CD14-positive monocyte (primary cell): ENCODE measurements around the gene IFNA1. TPM values are rescaled to one million over a fixed set of nuclear protein-coding genes. Genes with fewer than 3 reads are reported as not detected.

Experiments
- DNase-seq, 3 donors: peaks; one replicate each; pipeline ENCODE4 v3.0.0-alpha.2; 2011 to 2022
- H2AFZ ChIP-seq: 2 replicates; pipeline ENCODE4 v1.6.0; 2012; ENCODE audit warnings: mild to moderate bottlenecking, low read depth, low read length, inconsistent platforms; ENCODE audit not compliant: insufficient read depth, poor library complexity, severe bottlenecking
- H3K27ac ChIP-seq, 2 donors: 1 replicate in 1 of 2; 2 replicates in 1 of 2; pipeline ENCODE4 v1.5.1; 2012 to 2013; ENCODE audit warnings: low read length in 2 of 2, control low read depth in 1 of 2, inconsistent platforms in 1 of 2, low read depth in 1 of 2, mild to moderate bottlenecking in 1 of 2
- H3K27me3 ChIP-seq, 2 donors: one replicate each; pipeline versions ENCODE4 v1.6.0 to v1.6.1; 2011 to 2013; ENCODE audit warnings: low read length in 2 of 2; ENCODE audit not compliant: control insufficient read depth in 2 of 2, insufficient read depth in 2 of 2
- H3K36me3 ChIP-seq, 2 donors: replicated peaks in 1 of 2; 1 replicate in 1 of 2; 2 replicates in 1 of 2; pipeline versions ENCODE4 v1.5.1 to v1.6.1; 2012 to 2013; ENCODE audit warnings: low read length in 2 of 2, control low read depth in 1 of 2, inconsistent platforms in 1 of 2, mild to moderate bottlenecking in 1 of 2; ENCODE audit not compliant: insufficient read depth in 2 of 2, control insufficient read depth in 1 of 2
- H3K4me1 ChIP-seq, 2 donors: 1 replicate in 1 of 2; 2 replicates in 1 of 2; pipeline versions ENCODE4 v1.5.1 to v1.6.1; 2012 to 2013; ENCODE audit warnings: low read length in 2 of 2, control low read depth in 1 of 2, inconsistent platforms in 1 of 2, mild to moderate bottlenecking in 1 of 2, moderate library complexity in 1 of 2; ENCODE audit not compliant: insufficient read depth in 2 of 2, control insufficient read depth in 1 of 2
- H3K4me2 ChIP-seq: replicated peaks from 2 replicates; pipeline ENCODE3; 2012; ENCODE audit warnings: low read length, moderate library complexity, mild to moderate bottlenecking; ENCODE audit not compliant: poor library complexity, severe bottlenecking; ENCODE audit errors: extremely low read depth
- H3K4me3 ChIP-seq, 3 experiments: fragments of 200-600 bp in 1 of 3; sonication (generic) in 1 of 3; replicated peaks in 1 of 3; 1 replicate in 2 of 3; 2 replicates in 1 of 3; pipeline ENCODE4 v1.5.1; 2011 to 2013; ENCODE audit warnings: low read length in 3 of 3, mild to moderate bottlenecking in 3 of 3, control low read depth in 2 of 3, low read depth in 2 of 3, inconsistent platforms in 1 of 3, moderate library complexity in 1 of 3
- H3K79me2 ChIP-seq: 2 replicates; pipeline ENCODE4 v1.6.0; 2012; ENCODE audit warnings: mild to moderate bottlenecking, control low read depth, inconsistent platforms, low read length, moderate library complexity; ENCODE audit not compliant: insufficient read depth
- H3K9ac ChIP-seq: 2 replicates; pipeline ENCODE4 v1.6.0; 2017; ENCODE audit warnings: low read length, mild to moderate bottlenecking; ENCODE audit not compliant: insufficient read depth, poor library complexity, severe bottlenecking
- H3K9me3 ChIP-seq, 2 donors: replicated peaks in 1 of 2; 1 replicate in 1 of 2; 2 replicates in 1 of 2; pipeline versions ENCODE4 v1.5.1 to v1.6.1; 2012 to 2013; ENCODE audit warnings: low read length in 2 of 2, control low read depth in 1 of 2; ENCODE audit not compliant: control insufficient read depth in 1 of 2, insufficient read depth in 1 of 2
- H4K20me1 ChIP-seq: 2 replicates; pipeline ENCODE4 v1.6.0; 2012; ENCODE audit warnings: mild to moderate bottlenecking, low read length, control low read depth, moderate library complexity; ENCODE audit not compliant: insufficient read depth
- H3K27ac Mint-ChIP-seq, 7 donors: one replicate each; pipeline ENCODE4 v1.8.0; 2020; ENCODE audit warnings: mild to moderate bottlenecking in 7 of 7, mixed read lengths in 7 of 7, moderate library complexity in 6 of 7, inconsistent platforms in 2 of 7
- H3K27me3 Mint-ChIP-seq, 3 donors: one replicate each; pipeline ENCODE4 v1.8.0; 2021 to 2022; ENCODE audit warnings: low read depth in 3 of 3, mild to moderate bottlenecking in 3 of 3, mixed read lengths in 3 of 3, moderate library complexity in 3 of 3, inconsistent platforms in 1 of 3
- H3K36me3 Mint-ChIP-seq, 2 donors: one replicate each; pipeline ENCODE4 v1.8.0; 2020; ENCODE audit warnings: mixed read lengths in 2 of 2, inconsistent platforms in 1 of 2, mild to moderate bottlenecking in 1 of 2
- H3K4me1 Mint-ChIP-seq: one replicate; pipeline ENCODE4 v1.8.0; 2020; ENCODE audit warnings: mild to moderate bottlenecking, mixed read lengths
- H3K4me3 Mint-ChIP-seq, 2 donors: one replicate each; pipeline ENCODE4 v1.8.0; 2020; ENCODE audit warnings: mild to moderate bottlenecking in 2 of 2, mixed read lengths in 2 of 2, moderate library complexity in 1 of 2
- H3K9me3 Mint-ChIP-seq, 7 donors: one replicate each; pipeline ENCODE4 v1.8.0; 2020 to 2022; ENCODE audit warnings: mixed read lengths in 7 of 7, mild to moderate bottlenecking in 6 of 7, moderate library complexity in 6 of 7, inconsistent platforms in 2 of 7
- WGBS: methylation state at CpG from one replicate; pipeline ENCODE4 v1.1.5; 2013; ENCODE audit warnings: missing lambda C conversion rate; ENCODE audit not compliant: insufficient coverage; 5-methylcytosine and 5-hydroxymethylcytosine counted together
- intact Hi-C, 2 donors: fragments of 100-400 bp; cut with micrococcal nuclease; formaldehyde crosslinking; loops; one replicate each; pipeline versions ENCODE4 v1.15.0 to v1.15.1; 2023
- polyA plus RNA-seq, 3 donors: library from polyadenylated mRNA; depleted of rRNA in 1 of 3; unstranded in 2 of 3; stranded (reverse) in 1 of 3; fragments of 300-500 nt in 2 of 3; fragments of >200 nt in 1 of 3; fragmentation: Illumina TruSeq in 2 of 3; gene quantifications; 1 replicate in 2 of 3; 2 replicates in 1 of 3; pipeline ENCODE4 v1.2.3, GENCODE V29; 2012 to 2021
- TF ChIP-seq, protein P1 (sequence below): fragments of 200-600 bp; IDR thresholded peaks from one replicate; pipeline ENCODE4 v1.8.0; 2022; ENCODE audit warnings: antibody characterized with exemption, mild to moderate bottlenecking

IFNA1 gene
- polyA plus RNA-seq, 3 donors: not detected

DNA sequence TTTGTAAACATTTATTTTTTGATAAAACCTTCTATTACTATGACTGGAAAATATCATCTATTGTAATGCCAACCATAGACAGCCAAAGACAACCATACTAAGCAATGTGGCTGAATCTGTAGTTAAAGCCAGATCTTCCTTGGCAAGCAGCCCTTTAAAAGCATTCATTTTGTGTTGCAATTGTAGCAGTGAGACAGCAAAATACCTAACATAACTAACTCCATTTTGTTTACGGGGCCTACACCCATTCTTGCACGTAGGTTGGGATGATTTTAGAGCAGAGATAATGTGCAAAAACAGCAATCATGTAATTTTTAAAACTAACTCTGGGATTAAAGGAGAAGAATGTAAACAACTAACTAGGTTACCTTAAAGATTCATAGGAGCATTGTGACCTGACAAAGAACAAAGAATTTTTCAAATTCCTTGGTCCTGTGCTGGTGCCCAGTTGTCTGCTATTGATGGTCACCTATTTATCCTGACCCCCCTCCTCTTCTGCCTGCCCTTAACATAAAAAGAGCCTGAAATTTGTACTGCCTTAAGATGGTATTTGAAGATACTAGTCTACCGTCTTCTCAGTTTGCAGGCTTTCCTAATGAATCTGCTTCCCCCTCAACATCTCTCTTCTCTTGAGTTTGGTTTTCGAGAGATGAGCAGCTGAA is 10.6 kb downstream of the IFNA1 start:
- no CpG with 5 or more reads among the region's 4 CpGs for WGBS
- Mint-ChIP-seq H3K4me1 (peaks cover 2% of the 10 kb centered on the region), H3K36me3 (no peaks in the 10 kb centered on the region), H3K27ac (no peak overlapping the region), H3K9me3 (no peaks in the 10 kb centered on the region), H3K4me3 (no peak overlapping the region), H3K27me3 (peaks cover 5 to 21% (median 15%) of the 10 kb centered on the region in 3 donors)
- no peaks in the 10 kb centered on the region for H4K20me1 ChIP-seq
- no peaks in the 10 kb centered on the region for H3K79me2 ChIP-seq
- H3K36me3 ChIP-seq: no peaks in the 10 kb centered on the region
- peaks cover 10 to 24% of the 10 kb centered on the region in 2 donors for H3K27me3 ChIP-seq
- H3K4me1 ChIP-seq: no peaks in the 10 kb centered on the region
- DNase-seq: no peak
- no peak overlapping the region for H3K4me3 ChIP-seq
- H2AFZ ChIP-seq: no peak overlapping the region
- intact Hi-C loops: loop anchor here in 1 of 2 donors (10.0 kb wide), 2 partner anchors 126 to 196 kb away; no protein-coding TSS in a partner anchor
- H3K9ac ChIP-seq: no peak overlapping the region
- TF ChIP-seq, protein P1, sequence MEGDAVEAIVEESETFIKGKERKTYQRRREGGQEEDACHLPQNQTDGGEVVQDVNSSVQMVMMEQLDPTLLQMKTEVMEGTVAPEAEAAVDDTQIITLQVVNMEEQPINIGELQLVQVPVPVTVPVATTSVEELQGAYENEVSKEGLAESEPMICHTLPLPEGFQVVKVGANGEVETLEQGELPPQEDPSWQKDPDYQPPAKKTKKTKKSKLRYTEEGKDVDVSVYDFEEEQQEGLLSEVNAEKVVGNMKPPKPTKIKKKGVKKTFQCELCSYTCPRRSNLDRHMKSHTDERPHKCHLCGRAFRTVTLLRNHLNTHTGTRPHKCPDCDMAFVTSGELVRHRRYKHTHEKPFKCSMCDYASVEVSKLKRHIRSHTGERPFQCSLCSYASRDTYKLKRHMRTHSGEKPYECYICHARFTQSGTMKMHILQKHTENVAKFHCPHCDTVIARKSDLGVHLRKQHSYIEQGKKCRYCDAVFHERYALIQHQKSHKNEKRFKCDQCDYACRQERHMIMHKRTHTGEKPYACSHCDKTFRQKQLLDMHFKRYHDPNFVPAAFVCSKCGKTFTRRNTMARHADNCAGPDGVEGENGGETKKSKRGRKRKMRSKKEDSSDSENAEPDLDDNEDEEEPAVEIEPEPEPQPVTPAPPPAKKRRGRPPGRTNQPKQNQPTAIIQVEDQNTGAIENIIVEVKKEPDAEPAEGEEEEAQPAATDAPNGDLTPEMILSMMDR: no peak
- no peak overlapping the region for H3K27ac ChIP-seq
- H3K4me2 ChIP-seq: no peak overlapping the region
- H3K9me3 ChIP-seq: no peaks in the 10 kb centered on the region

- no peak overlapping the region for H3K4me3 ChIP-seq
- no peaks in the 10 kb centered on the region for H3K4me1 ChIP-seq
- H3K4me1 Mint-ChIP-seq: peaks cover 2% of the 10 kb centered on the region
- no peaks in the 10 kb centered on the region for H3K79me2 ChIP-seq
- no peak for DNase-seq
- no peak overlapping the region for H3K9ac ChIP-seq
- no peak overlapping the region for H3K27ac Mint-ChIP-seq
- H3K4me3 Mint-ChIP-seq: no peak overlapping the region
- no peaks in the 10 kb centered on the region for H4K20me1 ChIP-seq
- no peaks in the 10 kb centered on the region for H3K9me3 ChIP-seq
- H3K36me3 Mint-ChIP-seq: no peaks in the 10 kb centered on the region
- H3K27me3 ChIP-seq: peaks cover 2 to 9% of the 10 kb centered on the region in 2 donors
- H2AFZ ChIP-seq: no peak overlapping the region
- H3K4me2 ChIP-seq: no peak overlapping the region
- TF ChIP-seq, protein P1: no peak
- peaks cover 2 to 11% (median 10%) of the 10 kb centered on the region in 3 donors for H3K27me3 Mint-ChIP-seq
- WGBS: 84% methylated on average over 4 of the region's 4 CpGs
- intact Hi-C loops: loop anchor here in 1 of 2 donors (10.0 kb wide), 2 partner anchors 128 to 198 kb away; no protein-coding TSS in a partner anchor
- no peaks in the 10 kb centered on the region for H3K36me3 ChIP-seq
- H3K27ac ChIP-seq: no peak overlapping the region
- no peaks in the 10 kb centered on the region for H3K9me3 Mint-ChIP-seq
Measured at GRCh38 chr9:21452681-21453080, 12.4 kb downstream of the IFNA1 start.
